ENCODE measurements around the gene SESTD1.

- no peak for TF ChIP-seq CHD2 (IDR thresholded peaks at IDR 0.05; ENCODE audit: low read length, partially characterized antibody)
- TF ChIP-seq MAX (IDR thresholded peaks at IDR 0.05) = no peak
- no peak for TF ChIP-seq BHLHE40 (IDR thresholded peaks at IDR 0.05; ENCODE audit: low read depth, low read length)
- TF ChIP-seq SMC3 (IDR thresholded peaks at IDR 0.05) = no peak
These were observed 194.9 kb downstream of the SESTD1 start for GRCh38 chr2:179069685-179070084.
